Measurements from ENCODE around the gene CLCA4. TPM values are rescaled to one million over a fixed set of nuclear protein-coding genes. Genes with fewer than 3 reads are reported as not detected.

CLCA4 gene
- total RNA-seq, 3 donors from 2014 or later (not counting 1 experiment from before 2014, with no cell fraction given): not detected

- no peak overlapping the region for H3K27ac ChIP-seq (ENCODE audit: low read length)
- H3K9me3 Mint-ChIP-seq: peaks cover 2 to 3% of the 10 kb centered on the region in 2 donors
- H3K4me3 ChIP-seq (ENCODE audit: low read length): no peak overlapping the region
- TF ChIP-seq CTCF (IDR thresholded peaks at IDR 0.05): no peak
- intact Hi-C loops (cut with micrococcal nuclease): no loop called here
- no peak overlapping the region for H3K27ac Mint-ChIP-seq
- H3K36me3 ChIP-seq (ENCODE audit: control insufficient read depth, insufficient read depth, low read length): no peaks in the 10 kb centered on the region
- H3K4me1 ChIP-seq (ENCODE audit: control insufficient read depth, insufficient read depth, low read length): no peaks in the 10 kb centered on the region
- no peak overlapping the region for H3K4me3 Mint-ChIP-seq
- no peaks in the 10 kb centered on the region for H3K27me3 ChIP-seq (ENCODE audit: control insufficient read depth, insufficient read depth, low read length)
- ATAC-seq (no peak), DNase-seq (no peak)
- peaks cover 15 to 17% of the 10 kb centered on the region in 2 donors for H3K4me1 Mint-ChIP-seq
- H3K36me3 Mint-ChIP-seq: peaks cover under 1% of the 10 kb centered on the region
- H3K27me3 Mint-ChIP-seq (ENCODE audit: low read depth in 2 of 2): peaks cover 2 to 4% of the 10 kb centered on the region in 2 donors
- peaks cover 6% of the 10 kb centered on the region for H3K9me3 ChIP-seq (ENCODE audit: control insufficient read depth, insufficient read depth, low read length)
These were observed 71.5 kb downstream of the CLCA4 start for GRCh38 chr1:86618358-86618757.

GRCh38 chr1:86619313-86619712 is 72.4 kb downstream of the CLCA4 start:
- Mint-ChIP-seq H3K27me3 (ENCODE audit: low read depth in 2 of 2) (peaks cover 4 to 8% of the 10 kb centered on the region in 2 donors), H3K36me3 (no peaks in the 10 kb centered on the region), H3K27ac (no peak overlapping the region), H3K4me1 (peaks cover 15 to 17% of the 10 kb centered on the region in 2 donors), H3K4me3 (no peak overlapping the region), H3K9me3 (peaks cover 2 to 3% of the 10 kb centered on the region in 2 donors)
- Histone ChIP-seq H3K4me3 (ENCODE audit: low read length) (no peak overlapping the region), H3K36me3 (ENCODE audit: control insufficient read depth, insufficient read depth, low read length) (no peaks in the 10 kb centered on the region), H3K9me3 (ENCODE audit: control insufficient read depth, insufficient read depth, low read length) (no peaks in the 10 kb centered on the region), H3K27me3 (ENCODE audit: control insufficient read depth, insufficient read depth, low read length) (no peaks in the 10 kb centered on the region), H3K4me1 (ENCODE audit: control insufficient read depth, insufficient read depth, low read length) (no peaks in the 10 kb centered on the region), H3K27ac (ENCODE audit: low read length) (no peak overlapping the region)
- intact Hi-C loops (cut with micrococcal nuclease): no loop called here
- no peak for TF ChIP-seq CTCF (IDR thresholded peaks at IDR 0.05)
- DNase-seq (no peak), ATAC-seq (no peak)
- 95% methylated on average over 4 of the region's 4 CpGs for WGBS (ENCODE audit: insufficient coverage)

- H3K36me3 ChIP-seq (ENCODE audit: control insufficient read depth, insufficient read depth, low read length): no peaks in the 10 kb centered on the region
- H3K4me1 Mint-ChIP-seq: peaks cover 9 to 10% of the 10 kb centered on the region in 2 donors
- H3K27ac ChIP-seq (ENCODE audit: low read length): no peak overlapping the region
- TF ChIP-seq CTCF (IDR thresholded peaks at IDR 0.05): no peak
- no peak overlapping the region for H3K4me3 Mint-ChIP-seq
- no peaks in the 10 kb centered on the region for H3K27me3 ChIP-seq (ENCODE audit: control insufficient read depth, insufficient read depth, low read length)
- H3K27me3 Mint-ChIP-seq (ENCODE audit: low read depth in 2 of 2): peaks cover 7 to 8% of the 10 kb centered on the region in 2 donors
- 80% methylated on average over 1 of the region's 1 CpG for WGBS (ENCODE audit: insufficient coverage)
- no peak for ATAC-seq
- no peaks in the 10 kb centered on the region for H3K4me1 ChIP-seq (ENCODE audit: control insufficient read depth, insufficient read depth, low read length)
- no peaks in the 10 kb centered on the region for H3K9me3 ChIP-seq (ENCODE audit: control insufficient read depth, insufficient read depth, low read length)
- no peaks in the 10 kb centered on the region for H3K36me3 Mint-ChIP-seq
- DNase-seq: no peak
- H3K27ac Mint-ChIP-seq: no peak overlapping the region
- intact Hi-C loops (cut with micrococcal nuclease): no loop called here
- H3K9me3 Mint-ChIP-seq: no peaks in the 10 kb centered on the region
- no peak overlapping the region for H3K4me3 ChIP-seq (ENCODE audit: low read length)
These were observed 74.4 kb downstream of the CLCA4 start for GRCh38 chr1:86621286-86621685.

Other genes starting within 250 kb of the CLCA4 start
- 100 to 1,000 TPM in 1 of 3 donors, 10 to 100 TPM in 2; 79.7 to 102 (median 82.0) TPM for gene ODF2L, start 150.8 kb upstream of the CLCA4 start, total RNA-seq
- gene CLCA2, start 122.9 kb upstream of the CLCA4 start, total RNA-seq: not detected
- gene CLCA1, start 78.2 kb upstream of the CLCA4 start, total RNA-seq: not detected
- 100 to 1,000 TPM in 2 of 3 donors, 10 to 100 TPM in 1; 98.1 to 114 (median 109) TPM for gene SH3GLB1, start 157.5 kb downstream of the CLCA4 start, total RNA-seq